OCI-LY1 (cell line): ENCODE results near the gene DCC.

ENCODE experiments used
- H2AFZ ChIP-seq: fragments of 200-600 bp; sonication (generic), shearing (Covaris generic); 2 replicates; pipeline ENCODE4 v1.6.0; 2014; ENCODE audit warnings: antibody characterized with exemption, mild to moderate bottlenecking, low read length
- H3F3A ChIP-seq: fragments of 200-600 bp; sonication (generic), shearing (Covaris generic); 2 replicates; pipeline ENCODE4 v1.6.0; 2014; ENCODE audit warnings: mild to moderate bottlenecking, antibody characterized with exemption, low read length, moderate library complexity; ENCODE audit not compliant: insufficient read depth
- H3K27ac ChIP-seq: fragments of 200-600 bp; sonication (generic); 2 replicates; pipeline ENCODE4 v1.5.1; 2014; ENCODE audit warnings: low read length, mixed run types, mild to moderate bottlenecking, low read depth; ENCODE audit not compliant: poor library complexity, severe bottlenecking
- H3K27me3 ChIP-seq: fragments of 200-600 bp; sonication (generic); 2 replicates; pipeline ENCODE4 v1.6.0; 2014; ENCODE audit warnings: antibody characterized with exemption, mild to moderate bottlenecking, low read length, moderate library complexity; ENCODE audit not compliant: insufficient read depth
- H3K36me3 ChIP-seq: fragments of 200-600 bp; sonication (generic); 2 replicates; pipeline ENCODE4 v1.6.1; 2014; ENCODE audit warnings: mild to moderate bottlenecking, antibody characterized with exemption, low read length, moderate library complexity, mixed read lengths; ENCODE audit not compliant: insufficient read depth
- H3K4me1 ChIP-seq: fragments of 200-600 bp; sonication (generic); 2 replicates; pipeline ENCODE4 v1.5.1; 2014; ENCODE audit warnings: mild to moderate bottlenecking, low read length, moderate library complexity; ENCODE audit not compliant: insufficient read depth, severe bottlenecking
- H3K4me2 ChIP-seq: fragments of 200-600 bp; sonication (generic), shearing (Covaris generic); 2 replicates; pipeline ENCODE4 v1.6.1; 2014; ENCODE audit warnings: low read length
- H3K4me3 ChIP-seq: fragments of 200-600 bp; sonication (generic); 2 replicates; pipeline ENCODE4 v1.5.1; 2014; ENCODE audit warnings: low read length, low read depth, mild to moderate bottlenecking, mixed read lengths; ENCODE audit not compliant: poor library complexity, severe bottlenecking
- H3K79me2 ChIP-seq: fragments of 200-600 bp; shearing (Covaris generic); 2 replicates; pipeline ENCODE4 v1.6.1; 2016; ENCODE audit warnings: mixed run types, low read length, mixed read lengths; ENCODE audit not compliant: insufficient read depth
- H3K9ac ChIP-seq: fragments of 200-600 bp; sonication (generic), shearing (Covaris generic); 2 replicates; pipeline ENCODE4 v1.6.1; 2014; ENCODE audit warnings: mild to moderate bottlenecking, low read length, mixed read lengths
- H3K9me2 ChIP-seq: fragments of 200-600 bp; sonication (generic), shearing (Covaris generic); 2 replicates; pipeline ENCODE4 v1.6.1; 2014; ENCODE audit warnings: low read depth, mild to moderate bottlenecking, low read length, mixed read lengths
- H3K9me3 ChIP-seq: fragments of 200-600 bp; shearing (Covaris generic); 2 replicates; pipeline ENCODE4 v1.6.1; 2014; ENCODE audit warnings: low read length, mixed read lengths
- H4K20me1 ChIP-seq: fragments of 200-600 bp; sonication (generic), shearing (Covaris generic); 2 replicates; pipeline ENCODE4 v1.6.0; 2016; ENCODE audit warnings: mild to moderate bottlenecking, low read length; ENCODE audit not compliant: insufficient read depth
- CTCF ChIP-seq: fragments of 200-600 bp; sonication (generic), shearing (Covaris generic); IDR thresholded peaks from 2 replicates; pipeline ENCODE4 v1.5.1; 2017; ENCODE audit warnings: mild to moderate bottlenecking, antibody characterized with exemption, low read length, moderate library complexity, mixed read lengths
- EZH2 ChIP-seq: fragments of 200-600 bp; sonication (generic), shearing (Covaris generic); IDR thresholded peaks from 2 replicates; pipeline ENCODE4 v1.8.0; 2017; ENCODE audit warnings: borderline replicate concordance, mixed run types, mild to moderate bottlenecking, antibody characterized with exemption, low read length, moderate library complexity, mixed read lengths

The DCC gene

DNA sequence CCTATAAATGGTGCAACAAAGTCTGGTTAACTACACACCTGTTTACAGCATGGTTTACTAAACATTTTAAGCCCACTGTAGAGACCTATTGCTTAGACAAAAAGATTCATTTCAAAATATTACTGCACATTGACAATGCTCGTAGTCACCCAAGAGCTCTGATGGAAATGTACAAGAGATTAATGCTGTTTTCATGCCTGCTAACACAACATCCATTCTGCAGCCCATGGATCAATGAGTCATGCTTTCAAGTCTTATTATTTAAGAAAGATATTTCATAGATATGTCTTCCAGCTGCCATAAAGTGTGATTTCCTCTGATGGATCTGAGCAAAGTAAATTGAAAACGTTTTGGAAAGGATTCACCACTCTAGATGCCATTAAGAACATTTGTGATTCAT, 1103.3 kb downstream of the DCC start:
- H4K20me1 ChIP-seq: no peaks in the 10 kb centered on the region
- no peaks in the 10 kb centered on the region for H3K27me3 ChIP-seq
- TF ChIP-seq CTCF (no peak), EZH2 (no peak)
- H3F3A ChIP-seq: no peaks in the 10 kb centered on the region
- H3K9me2 ChIP-seq: no peaks in the 10 kb centered on the region
- H3K4me1 ChIP-seq: no peaks in the 10 kb centered on the region
- no peak overlapping the region for H2AFZ ChIP-seq
- no peak overlapping the region for H3K9ac ChIP-seq
- no peaks in the 10 kb centered on the region for H3K79me2 ChIP-seq
- H3K9me3 ChIP-seq: no peaks in the 10 kb centered on the region
- no peaks in the 10 kb centered on the region for H3K36me3 ChIP-seq
- no peak overlapping the region for H3K27ac ChIP-seq
- H3K4me2 ChIP-seq: no peak overlapping the region
- no peak overlapping the region for H3K4me3 ChIP-seq

DNA sequence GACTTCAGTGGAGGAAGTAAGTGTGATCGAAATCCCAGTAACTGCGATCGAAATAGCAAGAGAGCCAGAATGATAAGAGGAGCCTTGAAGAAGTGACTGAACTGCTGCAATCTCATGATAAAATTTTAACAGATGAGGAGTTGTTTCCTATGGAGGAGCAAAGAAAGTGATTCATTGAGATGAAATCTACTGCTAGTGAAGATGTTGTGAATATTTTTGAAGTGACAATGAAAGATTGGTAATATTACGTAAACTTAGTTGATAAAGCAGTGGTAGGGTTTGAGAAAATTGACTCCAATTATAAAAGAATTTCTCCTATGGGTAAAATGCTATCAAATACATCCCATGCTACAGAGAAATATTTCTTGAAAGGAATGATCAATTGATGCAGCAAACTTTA, 1103.8 kb downstream of the DCC start:
- TF ChIP-seq CTCF: no peak
- TF ChIP-seq EZH2: no peak
- H2AFZ ChIP-seq: no peak overlapping the region
- H3K9ac ChIP-seq: no peak overlapping the region

DNA sequence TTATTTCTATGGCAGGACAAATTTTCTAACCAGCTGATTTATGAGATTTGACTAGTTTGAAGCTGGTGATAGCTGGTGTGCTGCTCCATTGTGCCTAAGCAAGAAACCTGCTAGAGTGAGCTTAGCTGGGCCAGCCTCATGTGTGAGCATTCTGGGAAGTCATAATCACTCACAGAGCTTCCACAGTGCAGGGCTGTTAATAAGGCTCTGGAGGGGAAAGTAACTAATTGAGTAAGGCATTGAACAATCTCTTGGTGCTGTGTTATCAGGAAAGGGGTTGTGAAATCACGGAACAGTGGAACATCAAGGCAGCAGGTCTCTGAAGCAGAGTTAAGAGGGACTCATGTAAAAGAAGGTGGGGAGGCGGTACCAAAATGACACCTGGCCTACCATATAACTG, 1111.9 kb downstream of the DCC start:
- H3K27me3 ChIP-seq: no peaks in the 10 kb centered on the region
- H3K9ac ChIP-seq: no peak overlapping the region

More for the DNA sequence above, 1103.8 kb downstream of the DCC start:
- H3K9me3 ChIP-seq: no peaks in the 10 kb centered on the region
- no peak overlapping the region for H3K4me2 ChIP-seq
- H3F3A ChIP-seq: no peaks in the 10 kb centered on the region
- H3K79me2 ChIP-seq: no peaks in the 10 kb centered on the region
- H3K36me3 ChIP-seq: no peaks in the 10 kb centered on the region
- H3K27me3 ChIP-seq: no peaks in the 10 kb centered on the region
- no peaks in the 10 kb centered on the region for H3K4me1 ChIP-seq
- no peaks in the 10 kb centered on the region for H3K9me2 ChIP-seq
- H3K27ac ChIP-seq: no peak overlapping the region
- H3K4me3 ChIP-seq: no peak overlapping the region
- no peaks in the 10 kb centered on the region for H4K20me1 ChIP-seq

More for the DNA sequence above, 1111.9 kb downstream of the DCC start:
- H3K9me3 ChIP-seq: no peaks in the 10 kb centered on the region
- H2AFZ ChIP-seq: no peak overlapping the region
- no peak for TF ChIP-seq CTCF
- no peak for TF ChIP-seq EZH2
- no peaks in the 10 kb centered on the region for H3F3A ChIP-seq
- H3K9me2 ChIP-seq: no peaks in the 10 kb centered on the region
- H3K27ac ChIP-seq: no peak overlapping the region
- H3K4me3 ChIP-seq: no peak overlapping the region
- no peaks in the 10 kb centered on the region for H4K20me1 ChIP-seq
- no peaks in the 10 kb centered on the region for H3K4me1 ChIP-seq
- H3K79me2 ChIP-seq: no peaks in the 10 kb centered on the region
- H3K36me3 ChIP-seq: no peaks in the 10 kb centered on the region
- no peak overlapping the region for H3K4me2 ChIP-seq
